DMS153 (cell line): ENCODE results near the gene SEMG1.
A peak's percentile ranks its signal among the peaks of the same experiment; 100 is the strongest.

Experiments used
- DNase-seq: peaks from one replicate; lab custom pipeline; 2025; lab: John Stamatoyannopoulos, UW

SEMG1 gene

GRCh38 chr20:45223136-45223535, 16.3 kb downstream of the SEMG1 start:
- no peak for DNase-seq

DNA sequence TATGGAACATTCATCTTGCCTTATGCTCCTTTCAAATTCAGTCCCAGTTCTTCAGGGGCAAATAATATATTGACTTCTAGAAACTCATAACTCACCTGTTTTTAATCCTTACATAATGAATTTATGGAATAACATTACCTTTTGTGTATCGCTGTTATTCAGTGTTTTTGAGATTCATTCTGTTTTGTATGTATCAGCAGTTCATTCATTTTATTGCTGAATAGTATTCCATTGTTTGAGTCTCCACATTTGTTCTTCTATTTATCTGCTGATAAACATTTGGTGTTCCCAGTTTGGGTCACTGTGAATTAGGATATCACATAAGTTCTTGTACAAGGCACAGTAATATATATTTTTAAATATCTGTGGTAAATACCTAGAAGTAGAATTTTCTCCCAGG, 19.5 kb downstream of the SEMG1 start:
- DNase-seq = no peak

GRCh38 chr20:45229264-45230056, 22.6 kb downstream of the SEMG1 start:
- peak; percentile 6 for DNase-seq

DNA sequence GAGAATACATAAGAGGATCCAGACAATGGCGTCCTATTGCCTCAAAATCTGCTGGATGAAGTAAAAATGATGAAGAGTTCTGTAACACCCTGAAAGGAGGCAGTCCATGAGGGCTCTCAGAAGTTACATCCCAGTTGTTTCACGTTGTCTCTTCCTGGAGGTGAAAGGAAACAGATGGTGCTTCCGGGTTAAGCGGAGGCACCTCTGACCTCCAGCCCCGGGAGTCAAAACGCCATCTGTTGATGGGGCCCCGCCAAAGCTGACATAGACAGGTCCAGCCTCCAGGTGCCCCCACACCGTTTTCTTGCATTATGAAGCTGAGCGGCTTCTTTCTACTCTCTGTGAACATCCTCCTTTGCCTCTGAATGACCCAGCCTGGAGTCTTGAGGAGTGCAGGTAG, 23.8 kb downstream of the SEMG1 start:
- DNase-seq = no peak

DNA sequence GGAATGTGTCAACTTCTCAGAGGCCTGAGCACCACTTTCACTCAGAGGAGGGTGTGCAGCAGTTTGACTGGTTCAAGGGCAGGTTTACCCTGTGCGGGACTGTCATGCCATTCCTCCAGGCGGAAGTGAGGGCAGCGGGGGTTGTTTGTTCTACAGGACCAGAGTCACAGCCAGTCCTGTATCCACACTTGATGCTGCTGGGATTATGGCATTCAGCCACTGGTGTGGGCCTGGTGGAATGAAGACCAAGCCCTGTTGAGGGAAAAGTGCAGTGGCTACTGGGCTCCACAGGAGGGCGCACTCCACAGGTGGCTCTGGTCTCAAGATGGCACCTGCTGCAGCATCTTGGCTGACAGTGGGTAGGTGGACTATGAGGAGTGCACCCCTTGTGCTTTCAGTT, 29.2 kb downstream of the SEMG1 start:
- DNase-seq = no peak

- DNase-seq = no peak
Measured at GRCh38 chr20:45238139-45238538, 31.3 kb downstream of the SEMG1 start.

DNA sequence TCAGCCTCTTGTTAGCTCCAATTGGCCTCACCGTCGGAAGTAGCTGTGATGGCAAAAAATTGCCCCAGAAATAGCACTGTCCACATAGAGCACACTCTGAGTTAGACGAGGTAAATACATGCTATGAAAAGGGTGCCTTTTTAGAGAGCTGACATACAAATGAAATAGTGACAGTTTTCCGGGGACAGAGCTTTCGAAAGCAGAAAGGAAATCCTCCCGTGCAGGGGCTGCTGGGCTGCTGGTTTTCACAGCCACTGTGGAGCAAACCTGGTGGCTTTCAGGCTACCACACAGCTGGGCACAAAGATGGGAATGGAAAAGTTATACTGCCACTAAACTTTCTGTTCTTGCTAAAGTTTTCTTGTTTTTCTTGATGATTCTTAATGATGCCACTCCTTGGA, 39.3 kb downstream of the SEMG1 start:
- DNase-seq = no peak

DNA sequence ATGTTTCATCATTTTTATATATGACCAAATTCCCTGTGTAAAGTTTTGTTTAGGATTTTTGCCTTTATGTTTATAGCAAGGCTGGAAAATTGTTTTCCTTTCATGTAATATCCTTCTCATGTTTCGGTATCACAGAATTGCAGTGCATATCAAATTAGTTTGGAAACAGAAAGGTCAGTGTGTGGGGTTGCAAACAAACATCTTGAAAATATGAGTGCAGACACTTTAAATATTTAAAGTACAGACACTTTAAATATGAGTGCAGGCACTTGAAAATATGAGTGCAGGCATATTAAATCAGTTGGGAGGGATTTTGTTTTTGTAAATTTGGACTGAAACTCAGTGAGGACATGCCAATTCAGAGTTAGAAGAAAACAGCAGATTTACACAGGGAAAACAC, 41.0 kb downstream of the SEMG1 start:
- no peak for DNase-seq

DNA sequence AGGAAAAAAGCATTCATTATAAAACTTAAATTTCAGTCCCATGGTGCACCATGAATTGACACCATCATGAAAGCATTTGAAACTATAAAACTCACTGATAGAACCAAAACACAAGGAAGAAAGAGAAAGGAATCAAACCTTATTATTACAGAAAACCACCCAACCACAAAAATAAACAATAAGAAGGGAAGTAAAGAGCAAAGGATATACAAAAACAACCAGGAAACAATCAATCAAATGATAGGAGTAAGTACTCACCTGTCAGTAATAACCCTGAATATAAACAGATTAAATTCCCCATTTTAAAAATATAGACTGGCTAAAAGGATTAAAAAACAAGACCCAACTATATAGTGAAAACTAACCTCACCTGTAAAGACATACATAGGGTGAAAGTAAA, 41.8 kb downstream of the SEMG1 start:
- DNase-seq = no peak

GRCh38 chr20:45251884-45252560, 45.2 kb downstream of the SEMG1 start:
- no peak for DNase-seq

- no peak for DNase-seq
Measured at GRCh38 chr20:45253261-45253660, 46.4 kb downstream of the SEMG1 start.

DNA sequence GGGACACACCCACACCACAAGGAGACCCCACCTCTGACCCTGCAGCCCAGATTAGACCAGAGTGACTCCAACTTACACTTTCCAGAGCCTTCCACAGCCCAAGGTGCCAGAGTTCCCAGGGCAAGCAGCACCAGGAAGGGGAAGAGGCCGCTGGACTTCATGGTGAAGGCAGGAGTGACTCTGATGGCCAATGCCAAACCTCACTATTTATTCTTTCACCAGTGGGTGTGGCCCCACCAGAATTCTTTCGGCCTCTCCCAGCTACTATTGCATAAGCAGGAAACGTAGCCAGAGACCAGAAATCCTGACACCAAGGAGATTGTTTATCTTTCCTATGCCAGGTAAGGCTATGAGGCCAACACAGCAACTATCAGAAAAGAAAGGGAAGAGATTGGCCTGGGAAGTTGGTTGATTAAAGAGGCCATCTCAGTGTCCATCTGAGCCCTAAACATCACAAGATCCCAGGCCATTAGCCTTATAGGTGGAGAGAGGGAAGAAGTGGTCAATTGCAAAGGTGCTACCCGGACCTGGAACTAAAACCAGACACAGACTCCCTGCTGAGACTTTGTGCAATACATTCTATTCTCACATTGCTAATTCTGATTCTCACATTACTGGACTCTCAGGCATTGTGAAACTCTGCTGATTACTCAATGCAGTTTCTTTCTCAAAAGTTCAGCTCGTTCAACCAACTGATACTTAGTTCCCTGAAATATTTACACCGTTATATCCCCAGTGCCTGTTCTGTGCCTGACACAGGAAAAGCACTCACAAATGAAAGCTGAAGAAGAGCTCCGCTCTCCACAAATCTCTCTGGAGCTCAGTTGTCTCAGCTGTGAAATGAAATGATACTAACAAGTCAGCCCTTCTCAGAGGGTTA, 47.8 kb downstream of the SEMG1 start, which contains the start of gene SLPI:
TSS of gene SLPI (minus strand) at position 182 of the 880 bp plus-strand sequence. CDS start at position 161, 21 bp downstream.
- DNase-seq = peak; percentile 43

DNA sequence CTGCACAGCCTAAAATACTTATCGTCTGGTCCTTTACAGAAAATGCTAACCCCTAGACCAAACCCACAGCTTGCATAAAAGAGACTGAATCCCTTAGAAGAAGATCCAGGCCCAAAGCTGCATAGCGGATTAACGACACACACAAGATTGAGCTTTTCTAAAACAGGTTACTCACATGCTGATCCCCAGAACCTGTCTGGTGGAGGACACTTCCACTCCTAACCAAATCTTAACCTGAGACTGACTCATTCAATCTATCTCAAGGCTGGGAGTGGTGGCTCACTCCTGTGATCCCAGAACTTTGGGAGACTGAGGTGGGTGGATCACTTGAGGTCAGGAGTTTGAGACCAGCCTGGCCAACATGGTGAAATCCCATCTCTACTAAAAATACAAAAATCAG, 50.3 kb downstream of the SEMG1 start:
- no peak for DNase-seq

GRCh38 chr20:45257711-45258110, 50.9 kb downstream of the SEMG1 start:
- DNase-seq = no peak

DNA sequence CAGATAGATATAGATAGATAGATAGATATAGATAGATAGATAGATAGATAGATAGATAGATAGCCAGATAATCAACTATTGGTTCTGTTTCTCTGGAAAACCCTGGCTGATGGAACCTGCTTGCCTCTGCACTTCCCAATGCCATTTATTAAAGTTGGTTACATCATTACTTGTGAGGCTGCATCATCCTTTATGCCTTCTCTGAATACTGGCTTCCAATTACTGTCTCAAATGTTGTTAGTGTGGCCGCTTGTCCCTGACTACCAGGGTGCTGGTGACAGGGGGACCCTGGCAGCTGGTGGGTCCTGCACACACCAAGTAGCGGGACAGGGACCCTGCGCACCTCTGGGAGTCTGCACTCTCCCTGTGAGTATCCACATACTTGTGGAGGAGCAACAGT, 51.4 kb downstream of the SEMG1 start:
- no peak for DNase-seq

DNA sequence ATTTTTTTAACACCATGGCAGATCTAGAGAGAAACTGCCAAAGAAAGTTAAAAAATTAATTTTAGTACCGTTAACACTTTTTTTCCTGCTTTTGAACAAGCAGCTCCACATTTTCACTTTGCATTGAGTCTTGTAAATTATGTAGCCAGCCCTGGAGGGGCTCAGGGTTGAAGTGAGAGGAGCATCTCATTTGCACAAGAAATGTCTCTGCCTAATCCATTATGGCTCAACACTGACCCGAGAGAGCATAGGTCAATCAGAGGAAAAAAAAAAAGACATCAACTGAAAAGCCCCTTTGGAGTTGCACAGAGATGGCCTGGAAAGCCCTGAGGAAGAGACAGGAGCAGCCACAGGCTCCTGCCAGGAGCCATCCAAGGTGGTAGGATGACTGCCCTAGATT, 51.8 kb downstream of the SEMG1 start:
- DNase-seq = no peak
